HepG2 (cell line): ENCODE results near the gene VTN. TPM values are rescaled to one million over a fixed set of nuclear protein-coding genes. Genes with fewer than 3 reads are reported as not detected.

Source experiments
- ATRX ChIP-seq: sonication (generic); formaldehyde crosslinking; IDR thresholded peaks from 2 replicates; pipeline ENCODE4 v1.4.0; 2020; ENCODE audit warnings: missing genetic modification reagents, borderline replicate concordance
- CC2D1A ChIP-seq: sonication (generic); formaldehyde crosslinking; IDR thresholded peaks from 2 replicates; pipeline ENCODE4 v1.8.1; 2023; ENCODE audit warnings: mild to moderate bottlenecking, missing genetic modification reagents
- CCAR2 ChIP-seq: fragments of 200-400 bp; formaldehyde crosslinking; optimal IDR thresholded peaks from 2 replicates; pipeline ENCODE3; 2018; ENCODE audit warnings: low read depth, mild to moderate bottlenecking, low read length, moderate library complexity
- CHD2 ChIP-seq: IDR thresholded peaks from 2 replicates; pipeline ENCODE4 v1.6.1; 2011; ENCODE audit warnings: low read depth, low read length, improper control_type of control experiment
- ELF3 ChIP-seq: IDR thresholded peaks from 2 replicates; pipeline ENCODE4 v1.6.1; 2016; ENCODE audit warnings: missing genetic modification reagents, missing compliant biosample characterization
- MBNL3 ChIP-seq: fragments of 250-450 bp; sonication (Bioruptor Pico); conservative IDR thresholded peaks from 2 replicates; pipeline ENCODE4 v1.8.0; 2022; ENCODE audit warnings: mild to moderate bottlenecking, inconsistent platforms
- RAD51 ChIP-seq: fragments of 450-650 bp; IDR thresholded peaks from 2 replicates; pipeline ENCODE4 v1.6.1; 2016; ENCODE audit warnings: borderline replicate concordance
- RFX5 ChIP-seq: IDR thresholded peaks from 2 replicates; pipeline ENCODE4 v1.6.1; 2011; ENCODE audit warnings: low read depth, low read length, improper control_type of control experiment
- ZBTB3 ChIP-seq: sonication (generic); formaldehyde crosslinking; IDR thresholded peaks from 2 replicates; pipeline ENCODE4 v1.4.0; 2020; ENCODE audit warnings: low read depth, mild to moderate bottlenecking, moderate library complexity, missing genetic modification reagents, borderline replicate concordance
- ZFY ChIP-seq: sonication (generic); formaldehyde crosslinking; IDR thresholded peaks from 2 replicates; pipeline ENCODE4 v1.4.0; 2020; ENCODE audit warnings: missing genetic modification reagents
- ZNF234 ChIP-seq: sonication (generic); formaldehyde crosslinking; conservative IDR thresholded peaks from 2 replicates; pipeline ENCODE4 v1.5.1; 2020; ENCODE audit warnings: mild to moderate bottlenecking, missing genetic modification reagents
- ZNF264 ChIP-seq: sonication (generic); formaldehyde crosslinking; IDR thresholded peaks from 2 replicates; pipeline ENCODE4 v1.4.0; 2020; ENCODE audit warnings: missing genetic modification reagents
- ZNF724P ChIP-seq: sonication (generic); formaldehyde crosslinking; IDR thresholded peaks from 2 replicates; pipeline ENCODE4 v1.8.0; 2022; ENCODE audit warnings: missing genetic modification reagents, borderline replicate concordance
- ZNF777 ChIP-seq: sonication (generic); formaldehyde crosslinking; IDR thresholded peaks from 2 replicates; pipeline ENCODE4 v1.4.0; 2020; ENCODE audit warnings: missing genetic modification reagents
- polyA plus RNA-seq, 8 experiments: library from polyadenylated mRNA; depleted of rRNA in 3 of 8; stranded (reverse) in 7 of 8; unstranded in 1 of 8; fragments of >200 nt; fragmentation: Illumina TruSeq in 4 of 8; extraction: Trizol in 4 of 8; gene quantifications; 2 replicates each; pipeline versions ENCODE4 v1.2.1 to v1.2.3, GENCODE V29; 2011 to 2016; ENCODE audit warnings: low read depth in 4 of 8, missing spikeins in 1 of 8, mixed read lengths in 1 of 8; ENCODE audit not compliant: insufficient read depth in 1 of 8
- total RNA-seq, 5 experiments: library from RNA; depleted of rRNA; stranded (reverse); fragments of >200 nt; fragmentation: Illumina TruSeq; extraction: Trizol; gene quantifications; 2 replicates each; pipeline ENCODE4 v1.2.3, GENCODE V29; 2016; ENCODE audit warnings: low read depth in 1 of 5
- TF ChIP-seq, protein P1 (sequence below): sonication (generic); formaldehyde crosslinking; IDR thresholded peaks from 2 replicates; pipeline ENCODE4 v1.4.0; 2020; ENCODE audit warnings: missing genetic modification reagents
- TF ChIP-seq, protein P2 (sequence below): sonication (generic); formaldehyde crosslinking; IDR thresholded peaks from 2 replicates; pipeline ENCODE4 v1.4.0; 2020; ENCODE audit warnings: missing genetic modification reagents, borderline replicate concordance
- TF ChIP-seq, protein P3 (sequence below): IDR thresholded peaks from 2 replicates; pipeline ENCODE4 v1.6.1; 2012; ENCODE audit warnings: low read length, improper control_type of control experiment
- TF ChIP-seq, protein P4 (sequence below): sonication (generic); formaldehyde crosslinking; IDR thresholded peaks from 2 replicates; pipeline ENCODE4 v1.4.0; 2020; ENCODE audit warnings: missing genetic modification reagents
- TF ChIP-seq, protein P5 (sequence below): sonication (generic); formaldehyde crosslinking; IDR thresholded peaks from 2 replicates; pipeline ENCODE4 v1.5.0; 2020; ENCODE audit warnings: missing genetic modification reagents

The VTN gene
- total and polyA plus RNA-seq, 2 of the 13 experiments (the other 11 are each of a cell fraction or from before 2014, with no cell fraction given) = 108 to 131 TPM

DNA sequence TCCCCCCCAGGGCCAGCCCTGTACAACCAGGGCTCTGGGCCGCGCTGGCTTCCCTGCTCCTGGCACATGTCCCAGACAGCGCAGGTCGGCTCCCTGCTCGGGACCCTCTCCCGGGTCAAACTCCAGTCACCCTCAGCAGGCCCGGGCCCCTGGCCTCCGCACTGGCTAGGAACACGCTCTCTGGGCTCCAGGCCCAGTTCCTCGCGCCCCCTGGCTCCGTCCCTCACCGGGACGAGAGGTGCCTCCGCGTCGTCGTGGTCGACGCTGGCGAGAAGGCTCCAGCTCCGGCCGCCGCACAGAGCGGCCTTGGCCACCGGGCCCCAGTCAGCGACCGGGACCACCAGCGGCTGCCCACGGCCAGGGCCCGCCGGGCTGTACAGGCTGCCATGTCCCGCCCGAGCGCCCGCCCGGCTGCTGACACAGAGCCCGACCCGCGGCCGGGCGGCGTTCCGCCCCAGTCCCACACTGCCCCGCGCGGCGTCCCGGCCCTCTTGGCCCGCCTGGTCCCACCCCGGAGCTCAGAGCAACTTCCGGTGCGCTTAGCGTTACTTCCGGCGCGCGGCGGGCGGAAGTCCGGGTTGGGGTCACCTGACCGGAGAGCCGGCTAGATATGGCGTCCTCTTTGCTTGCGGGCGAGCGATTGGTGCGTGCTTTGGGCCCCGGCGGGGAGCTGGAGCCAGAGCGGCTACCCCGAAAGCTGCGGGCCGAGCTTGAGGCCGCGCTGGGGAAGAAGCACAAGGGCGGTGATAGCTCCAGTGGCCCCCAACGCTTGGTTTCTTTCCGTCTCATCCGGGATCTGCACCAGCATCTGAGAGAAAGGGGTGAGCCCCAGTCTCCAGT, 12.8 kb downstream of the VTN start, which contains the start of gene POLDIP2 (continued):
- TF ChIP-seq, protein P1, sequence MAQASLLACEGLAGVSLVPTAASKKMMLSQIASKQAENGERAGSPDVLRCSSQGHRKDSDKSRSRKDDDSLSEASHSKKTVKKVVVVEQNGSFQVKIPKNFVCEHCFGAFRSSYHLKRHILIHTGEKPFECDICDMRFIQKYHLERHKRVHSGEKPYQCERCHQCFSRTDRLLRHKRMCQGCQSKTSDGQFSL (CRISPR knock-in tag) = no peak
- TF ChIP-seq, protein P2, sequence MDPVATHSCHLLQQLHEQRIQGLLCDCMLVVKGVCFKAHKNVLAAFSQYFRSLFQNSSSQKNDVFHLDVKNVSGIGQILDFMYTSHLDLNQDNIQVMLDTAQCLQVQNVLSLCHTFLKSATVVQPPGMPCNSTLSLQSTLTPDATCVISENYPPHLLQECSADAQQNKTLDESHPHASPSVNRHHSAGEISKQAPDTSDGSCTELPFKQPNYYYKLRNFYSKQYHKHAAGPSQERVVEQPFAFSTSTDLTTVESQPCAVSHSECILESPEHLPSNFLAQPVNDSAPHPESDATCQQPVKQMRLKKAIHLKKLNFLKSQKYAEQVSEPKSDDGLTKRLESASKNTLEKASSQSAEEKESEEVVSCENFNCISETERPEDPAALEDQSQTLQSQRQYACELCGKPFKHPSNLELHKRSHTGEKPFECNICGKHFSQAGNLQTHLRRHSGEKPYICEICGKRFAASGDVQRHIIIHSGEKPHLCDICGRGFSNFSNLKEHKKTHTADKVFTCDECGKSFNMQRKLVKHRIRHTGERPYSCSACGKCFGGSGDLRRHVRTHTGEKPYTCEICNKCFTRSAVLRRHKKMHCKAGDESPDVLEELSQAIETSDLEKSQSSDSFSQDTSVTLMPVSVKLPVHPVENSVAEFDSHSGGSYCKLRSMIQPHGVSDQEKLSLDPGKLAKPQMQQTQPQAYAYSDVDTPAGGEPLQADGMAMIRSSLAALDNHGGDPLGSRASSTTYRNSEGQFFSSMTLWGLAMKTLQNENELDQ (CRISPR knock-in tag) = no peak
- TF ChIP-seq ZNF724P (no peak; the same call in 1 of the 2 replicates), ELF3 (peak; percentile 86), CC2D1A (CRISPR knock-in tag) (no peak), RAD51 (peak; percentile 56; the same call in 1 of the 2 replicates), ZNF777 (no peak), ATRX (CRISPR knock-in tag) (no peak), ZBTB3 (CRISPR knock-in tag) (no peak; the same call in 1 of the 2 replicates), CCAR2 (no peak), RFX5 (peak; percentile 62), MBNL3 (CRISPR knock-in tag) (no peak), ZFY (peak; percentile 96), ZNF264 (CRISPR knock-in tag) (peak; percentile 22; the same call in 1 of the 2 replicates), CHD2 (no peak), ZNF234 (CRISPR knock-in tag) (no peak; the same call in 1 of the 2 replicates)
- TF ChIP-seq, protein P3, sequence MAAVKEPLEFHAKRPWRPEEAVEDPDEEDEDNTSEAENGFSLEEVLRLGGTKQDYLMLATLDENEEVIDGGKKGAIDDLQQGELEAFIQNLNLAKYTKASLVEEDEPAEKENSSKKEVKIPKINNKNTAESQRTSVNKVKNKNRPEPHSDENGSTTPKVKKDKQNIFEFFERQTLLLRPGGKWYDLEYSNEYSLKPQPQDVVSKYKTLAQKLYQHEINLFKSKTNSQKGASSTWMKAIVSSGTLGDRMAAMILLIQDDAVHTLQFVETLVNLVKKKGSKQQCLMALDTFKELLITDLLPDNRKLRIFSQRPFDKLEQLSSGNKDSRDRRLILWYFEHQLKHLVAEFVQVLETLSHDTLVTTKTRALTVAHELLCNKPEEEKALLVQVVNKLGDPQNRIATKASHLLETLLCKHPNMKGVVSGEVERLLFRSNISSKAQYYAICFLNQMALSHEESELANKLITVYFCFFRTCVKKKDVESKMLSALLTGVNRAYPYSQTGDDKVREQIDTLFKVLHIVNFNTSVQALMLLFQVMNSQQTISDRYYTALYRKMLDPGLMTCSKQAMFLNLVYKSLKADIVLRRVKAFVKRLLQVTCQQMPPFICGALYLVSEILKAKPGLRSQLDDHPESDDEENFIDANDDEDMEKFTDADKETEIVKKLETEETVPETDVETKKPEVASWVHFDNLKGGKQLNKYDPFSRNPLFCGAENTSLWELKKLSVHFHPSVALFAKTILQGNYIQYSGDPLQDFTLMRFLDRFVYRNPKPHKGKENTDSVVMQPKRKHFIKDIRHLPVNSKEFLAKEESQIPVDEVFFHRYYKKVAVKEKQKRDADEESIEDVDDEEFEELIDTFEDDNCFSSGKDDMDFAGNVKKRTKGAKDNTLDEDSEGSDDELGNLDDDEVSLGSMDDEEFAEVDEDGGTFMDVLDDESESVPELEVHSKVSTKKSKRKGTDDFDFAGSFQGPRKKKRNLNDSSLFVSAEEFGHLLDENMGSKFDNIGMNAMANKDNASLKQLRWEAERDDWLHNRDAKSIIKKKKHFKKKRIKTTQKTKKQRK = no peak
- TF ChIP-seq, protein P4, sequence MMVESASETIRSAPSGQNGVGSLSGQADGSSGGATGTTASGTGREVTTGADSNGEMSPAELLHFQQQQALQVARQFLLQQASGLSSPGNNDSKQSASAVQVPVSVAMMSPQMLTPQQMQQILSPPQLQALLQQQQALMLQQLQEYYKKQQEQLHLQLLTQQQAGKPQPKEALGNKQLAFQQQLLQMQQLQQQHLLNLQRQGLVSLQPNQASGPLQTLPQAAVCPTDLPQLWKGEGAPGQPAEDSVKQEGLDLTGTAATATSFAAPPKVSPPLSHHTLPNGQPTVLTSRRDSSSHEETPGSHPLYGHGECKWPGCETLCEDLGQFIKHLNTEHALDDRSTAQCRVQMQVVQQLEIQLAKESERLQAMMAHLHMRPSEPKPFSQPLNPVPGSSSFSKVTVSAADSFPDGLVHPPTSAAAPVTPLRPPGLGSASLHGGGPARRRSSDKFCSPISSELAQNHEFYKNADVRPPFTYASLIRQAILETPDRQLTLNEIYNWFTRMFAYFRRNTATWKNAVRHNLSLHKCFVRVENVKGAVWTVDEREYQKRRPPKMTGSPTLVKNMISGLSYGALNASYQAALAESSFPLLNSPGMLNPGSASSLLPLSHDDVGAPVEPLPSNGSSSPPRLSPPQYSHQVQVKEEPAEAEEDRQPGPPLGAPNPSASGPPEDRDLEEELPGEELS (CRISPR knock-in tag) = peak; percentile 45; the same call in 1 of the 2 replicates
- TF ChIP-seq, protein P5, sequence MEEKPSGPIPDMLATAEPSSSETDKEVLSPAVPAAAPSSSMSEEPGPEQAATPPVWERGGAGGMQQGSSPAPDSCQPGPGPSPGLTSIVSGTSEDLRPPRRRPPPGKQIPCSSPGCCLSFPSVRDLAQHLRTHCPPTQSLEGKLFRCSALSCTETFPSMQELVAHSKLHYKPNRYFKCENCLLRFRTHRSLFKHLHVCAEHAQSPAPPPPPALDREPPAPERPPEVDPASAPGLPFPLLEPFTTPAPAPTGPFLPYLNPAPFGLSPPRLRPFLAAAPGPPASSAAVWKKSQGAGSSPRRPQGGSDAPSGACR = no peak
